OCI-M1 (cell line): ENCODE results near the gene CLK4.

Source experiments
- DNase-seq: peaks from one replicate; lab custom pipeline; 2025; lab: John Stamatoyannopoulos, UW

Gene CLK4

DNA sequence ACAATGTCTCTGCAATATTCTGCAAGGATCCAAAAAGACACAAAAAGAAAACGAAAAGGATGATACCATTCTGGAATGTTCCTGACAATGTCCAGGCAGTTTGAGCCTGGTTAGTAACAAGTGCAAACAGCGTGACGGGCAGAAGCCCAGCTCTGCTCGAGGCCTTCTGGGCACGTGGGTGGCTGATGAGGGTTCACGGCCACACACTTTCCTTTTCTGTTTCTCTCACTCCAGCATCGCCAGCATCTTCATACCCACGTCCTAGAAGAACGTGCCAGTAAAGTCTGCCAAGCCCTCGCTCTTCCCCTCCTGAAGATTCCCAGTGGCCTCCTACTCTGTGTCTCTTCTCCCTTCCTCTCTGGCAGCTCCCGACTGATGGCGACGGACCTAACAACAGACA lies 73.3 kb downstream of the CLK4 start:
- DNase-seq = no peak
